HG03045 (cell line): ENCODE measurements around the gene TUBB8B.
A peak's percentile ranks its signal among the peaks of the same experiment; 100 is the strongest.
"Not testable (repeated sequence)": the region's sequence is repeated elsewhere in the genome, so short reads cannot be mapped to it uniquely, and the experiment has no call there.

ENCODE experiments used
- ATAC-seq: cut with Tn5 transposase; IDR thresholded peaks from one replicate; pipeline ENCODE4 v1.9.1; 2021; ENCODE audit warnings: mild to moderate bottlenecking, moderate library complexity; ENCODE audit not compliant: unreplicated experiment

TUBB8B gene

GRCh38 chr18:49176-49665 lies at the start of gene TUBB8B:
TSS of gene TUBB8B (minus strand) at chr18:49615. CDS start at chr18:49557, 58 bp downstream.
- ATAC-seq = not testable (repeated sequence)

- peak; percentile 93 for ATAC-seq
Measured at GRCh38 chr18:97252-97914, 48.0 kb upstream of the TUBB8B start.

- not testable (repeated sequence) for ATAC-seq
Measured at GRCh38 chr18:96767-97131, 47.3 kb upstream of the TUBB8B start.

- not testable (repeated sequence) for ATAC-seq
Measured at GRCh38 chr18:96101-96766, 46.8 kb upstream of the TUBB8B start.

- ATAC-seq = not testable (repeated sequence)
Measured at GRCh38 chr18:95580-95979, 46.2 kb upstream of the TUBB8B start.

- not testable (repeated sequence) for ATAC-seq
Measured at GRCh38 chr18:93897-94408, 44.5 kb upstream of the TUBB8B start.

GRCh38 chr18:91561-91960 lies 42.1 kb upstream of the TUBB8B start:
- not testable (repeated sequence) for ATAC-seq

GRCh38 chr18:90396-91193 lies 41.2 kb upstream of the TUBB8B start:
- ATAC-seq = not testable (repeated sequence)

GRCh38 chr18:89124-89523 lies 39.7 kb upstream of the TUBB8B start:
- not testable (repeated sequence) for ATAC-seq

GRCh38 chr18:84801-85200 lies 35.4 kb upstream of the TUBB8B start:
- ATAC-seq = not testable (repeated sequence)

GRCh38 chr18:82626-83209 lies 33.3 kb upstream of the TUBB8B start:
- ATAC-seq = not testable (repeated sequence)

- not testable (repeated sequence) for ATAC-seq
Measured at GRCh38 chr18:80881-81280, 31.5 kb upstream of the TUBB8B start.

- ATAC-seq = not testable (repeated sequence)
Measured at GRCh38 chr18:80202-80601, 30.8 kb upstream of the TUBB8B start.

- not testable (repeated sequence) for ATAC-seq
Measured at GRCh38 chr18:75525-76160, 26.2 kb upstream of the TUBB8B start.

- ATAC-seq = not testable (repeated sequence)
Measured at GRCh38 chr18:73181-73777, 23.9 kb upstream of the TUBB8B start.

- ATAC-seq = not testable (repeated sequence)
Measured at GRCh38 chr18:67701-68100, 18.3 kb upstream of the TUBB8B start.

GRCh38 chr18:64279-64678 lies 14.9 kb upstream of the TUBB8B start:
- not testable (repeated sequence) for ATAC-seq

- ATAC-seq = not testable (repeated sequence)
Measured at GRCh38 chr18:63656-64055, 14.2 kb upstream of the TUBB8B start.

- ATAC-seq = not testable (repeated sequence)
Measured at GRCh38 chr18:54388-54787, 5.0 kb upstream of the TUBB8B start.

- not testable (repeated sequence) for ATAC-seq
Measured at GRCh38 chr18:48696-49095, 719 bp downstream of the TUBB8B start.
